ENCODE measurements around the gene EFCAB7. TPM values are rescaled to one million over a fixed set of nuclear protein-coding genes. Genes with fewer than 3 reads are reported as not detected.

Gene EFCAB7
- polyA plus RNA-seq, 10 donors = 6.5 to 13.5 (median 9.4) TPM

- DNase-seq = no peak
These were observed 77.7 kb downstream of the EFCAB7 start for GRCh38 chr1:63601061-63601460.

DNA sequence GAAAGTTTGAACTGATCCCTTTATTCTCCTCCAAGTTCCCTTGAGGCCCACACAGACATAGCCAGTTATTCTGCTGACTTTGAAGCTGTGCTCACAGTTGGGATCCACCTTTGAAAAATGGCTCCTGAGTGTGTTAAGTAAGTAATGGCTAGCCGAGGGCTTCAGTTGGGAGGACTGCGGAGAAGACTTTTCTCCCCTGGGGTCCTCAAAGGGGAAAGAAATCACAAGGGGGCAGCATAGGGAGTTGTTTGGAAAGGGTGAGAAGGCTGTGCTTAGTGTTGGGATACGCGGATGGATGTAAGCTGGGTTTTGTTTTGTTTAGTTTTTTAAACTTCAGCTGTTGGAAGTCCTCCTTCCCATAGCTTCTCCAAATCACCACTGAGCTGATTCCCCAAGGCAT, 78.1 kb downstream of the EFCAB7 start:
- DNase-seq = no peak

DNA sequence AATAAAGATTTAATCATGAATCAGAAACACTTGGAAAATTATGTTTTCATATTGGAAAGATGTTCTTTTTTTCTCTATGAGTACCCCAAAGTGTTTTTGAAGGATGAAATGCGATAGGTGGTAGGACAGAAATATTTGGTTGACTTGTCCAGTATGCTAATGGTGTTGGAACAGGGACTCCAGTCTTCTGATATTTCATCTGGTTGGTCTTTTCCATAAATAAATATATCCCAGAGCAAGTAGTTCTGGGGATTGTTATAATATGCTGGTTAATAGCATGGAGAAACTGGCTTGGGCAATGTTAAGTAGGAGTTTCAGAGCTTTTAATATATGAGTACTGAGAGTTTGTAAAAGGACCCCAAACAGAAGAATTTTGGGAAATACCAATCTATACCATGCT, 78.6 kb downstream of the EFCAB7 start:
- DNase-seq = no peak

- no peak for DNase-seq
These were observed 79.3 kb downstream of the EFCAB7 start for GRCh38 chr1:63602629-63603028.

DNA sequence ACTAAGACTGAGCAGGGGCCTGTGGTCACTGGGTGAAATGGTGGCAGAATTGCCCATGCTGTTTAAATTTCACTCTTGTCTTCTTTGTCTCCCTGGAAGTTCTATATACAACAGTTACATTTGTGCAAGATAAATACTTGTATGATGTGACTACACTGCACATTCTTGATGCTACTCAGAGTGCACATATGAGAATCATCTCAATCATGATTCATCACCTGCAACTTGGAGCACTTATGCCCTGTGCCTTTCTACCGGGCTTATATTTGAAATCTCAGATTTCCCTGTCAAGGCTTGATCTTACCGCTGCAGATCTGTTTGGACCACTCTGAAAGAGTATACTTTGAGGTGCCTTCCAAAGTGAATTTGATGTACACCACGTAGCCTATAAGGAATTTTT, 80.5 kb downstream of the EFCAB7 start:
- no peak for DNase-seq

- DNase-seq = no peak
These were observed 84.0 kb downstream of the EFCAB7 start for GRCh38 chr1:63607322-63607721.

DNA sequence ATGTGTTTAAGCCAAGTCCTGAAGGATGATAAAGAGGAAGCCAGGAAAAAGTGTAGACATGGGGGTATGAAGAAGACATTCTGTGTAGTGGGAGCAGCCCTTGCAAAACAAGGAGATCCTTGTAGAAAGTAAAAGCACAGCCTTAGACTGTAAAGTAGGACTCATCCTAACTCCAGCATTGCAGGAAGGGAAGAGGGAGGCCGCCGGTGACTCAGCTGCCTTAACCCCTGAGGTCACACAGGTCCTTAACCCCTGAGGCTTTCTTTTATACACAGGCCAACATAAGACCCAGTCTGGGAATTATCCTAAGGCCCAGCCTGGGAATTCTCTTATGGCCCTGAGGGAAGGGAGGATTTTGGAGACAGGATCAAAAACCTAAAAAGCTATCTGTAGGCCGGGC, 87.9 kb downstream of the EFCAB7 start:
- DNase-seq = no peak

DNA sequence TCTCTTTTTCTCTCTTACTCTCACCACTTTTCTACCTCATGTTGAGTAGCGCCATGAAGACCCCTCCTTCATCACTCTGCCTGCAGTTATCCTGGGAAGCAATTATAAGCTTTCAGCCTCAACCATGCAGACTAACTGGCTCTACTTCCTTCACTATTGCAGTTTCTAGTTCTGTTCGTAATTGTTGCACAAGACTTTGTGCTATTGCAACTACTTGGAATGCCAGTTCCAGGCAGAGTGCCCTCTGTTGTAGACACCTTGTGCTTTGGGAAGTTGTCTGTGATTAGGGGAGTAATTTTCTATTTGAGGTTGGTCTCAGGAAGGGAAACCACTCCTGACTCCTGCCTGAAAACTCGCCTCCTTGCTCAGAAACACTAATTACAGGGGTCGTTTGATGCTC, 89.2 kb downstream of the EFCAB7 start:
- no peak for DNase-seq

DNA sequence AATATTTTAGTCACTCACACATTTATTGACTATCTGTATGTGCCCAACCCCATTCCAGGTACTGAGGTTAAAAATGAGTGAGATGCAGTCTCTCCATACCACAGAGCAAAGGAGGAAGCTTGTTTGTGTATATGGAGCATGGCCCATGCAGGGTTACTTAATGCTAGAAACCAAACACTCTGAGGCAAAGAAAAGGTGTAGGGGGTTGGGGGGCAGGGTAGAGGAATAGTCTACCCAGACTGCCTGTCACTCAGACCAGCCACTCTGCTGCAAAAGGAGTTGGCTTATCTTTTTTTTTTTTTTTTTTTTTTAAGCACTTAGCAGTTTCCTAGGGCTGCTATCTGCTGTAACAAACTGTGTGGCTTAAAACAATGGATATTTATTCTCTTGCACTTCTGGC, 89.6 kb downstream of the EFCAB7 start:
- DNase-seq = no peak

- peak; percentile 75 to 88 (median 85) for DNase-seq
These were observed 92.6 kb downstream of the EFCAB7 start for GRCh38 chr1:63615768-63616420.

GRCh38 chr1:63617450-63617849, 94.1 kb downstream of the EFCAB7 start:
- no peak for DNase-seq

- DNase-seq = peak in 1 of 3 donors; percentile 7
These were observed 94.7 kb downstream of the EFCAB7 start for GRCh38 chr1:63618011-63618410.

- no peak for DNase-seq
These were observed 96.2 kb downstream of the EFCAB7 start for GRCh38 chr1:63619558-63619957.

DNA sequence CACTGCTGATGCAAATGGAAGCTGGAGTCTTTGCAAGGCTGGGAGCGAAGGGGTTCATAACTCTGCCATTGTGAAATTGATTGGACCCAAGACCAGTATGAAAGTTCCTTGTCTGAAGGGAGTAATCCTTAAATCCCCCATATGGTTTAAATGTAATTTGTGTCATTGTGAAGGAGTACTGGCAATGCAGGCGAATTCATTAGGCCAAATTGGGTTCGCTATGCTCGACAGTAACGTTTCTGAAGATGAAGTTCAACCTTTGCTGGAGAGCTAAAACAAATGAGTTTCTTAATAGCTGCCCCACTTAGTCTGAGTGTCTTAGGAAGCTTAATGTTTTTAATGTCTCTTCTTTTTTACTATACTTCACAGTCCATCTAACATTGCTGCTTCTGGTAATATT, 97.3 kb downstream of the EFCAB7 start:
- no peak for DNase-seq

- DNase-seq = no peak
These were observed 97.8 kb downstream of the EFCAB7 start for GRCh38 chr1:63621075-63621474.

GRCh38 chr1:63621698-63622097, 98.4 kb downstream of the EFCAB7 start:
- DNase-seq = no peak

Other genes starting within 250 kb of the EFCAB7 start
- gene FOXD3, start 201.0 kb upstream of the EFCAB7 start, polyA plus RNA-seq (ENCODE audit: insufficient read length in 10 of 10) = 1 to 10 TPM; 3.5 to 8.3 (median 5.9) TPM
- gene ALG6, start 155.9 kb upstream of the EFCAB7 start, polyA plus RNA-seq (ENCODE audit: insufficient read length in 10 of 10) = 10 to 100 TPM; 11.9 to 22.2 (median 17.6) TPM
- 10 to 100 TPM; 22.1 to 43.8 (median 28.6) TPM for gene ITGB3BP, start 300 bp upstream of the EFCAB7 start, polyA plus RNA-seq (ENCODE audit: insufficient read length in 10 of 10)
- 10 to 100 TPM; 45.2 to 71.3 (median 67.1) TPM for gene PGM1, start 69.9 kb downstream of the EFCAB7 start, polyA plus RNA-seq (ENCODE audit: insufficient read length in 10 of 10)

Data from muscle of back (tissue), 11 donors.